Caco-2 (cell line): ENCODE results near the gene SCARF2. TPM values are rescaled to one million over a fixed set of nuclear protein-coding genes. Genes with fewer than 3 reads are reported as not detected.
"Not testable (repeated sequence)": the region's sequence is repeated elsewhere in the genome, so short reads cannot be mapped to it uniquely, and the experiment has no call there.

Source experiments
- BruUV-seq: library from RNA; stranded (reverse); fragments of 400-500 nt; replicated peaks from 2 replicates; lab custom pipeline; 2021; lab: Mats Ljungman, UMichigan
- CTCF ChIA-PET: fragments of 300-600 bp; sonication (Branson Sonifier 250); formaldehyde crosslinking; loops from one replicate; lab custom pipeline; 2022; ENCODE audit warnings: antibody characterized with exemption; lab: Charles Lee
- POLR2A ChIA-PET: fragments of 300-600 bp; sonication (Branson Sonifier 250); formaldehyde crosslinking; loops from one replicate; lab custom pipeline; 2022; ENCODE audit warnings: antibody characterized with exemption; lab: Charles Lee
- DNase-seq, 2 experiments: peaks; one replicate each; pipeline versions ENCODE4 v3.0.0 to v3.0.0-alpha.2; 2020 to 2022
- H3K27me3 ChIP-seq: replicated peaks from 2 replicates; pipeline ENCODE4 v1.6.0; 2011; ENCODE audit warnings: low read length; ENCODE audit not compliant: control insufficient read depth, insufficient read depth
- H3K36me3 ChIP-seq: 2 replicates; pipeline ENCODE4 v1.5.1; 2011; ENCODE audit warnings: low read length; ENCODE audit not compliant: control insufficient read depth, insufficient read depth
- H3K4me1 ChIP-seq: fragments of 250-450 bp; sonication (Bioruptor Pico); 2 replicates; pipeline ENCODE4 v1.5.1; 2020; ENCODE audit warnings: mild to moderate bottlenecking
- H3K4me3 ChIP-seq: 2 replicates; pipeline ENCODE4 v1.5.1; 2011; ENCODE audit warnings: low read depth, mild to moderate bottlenecking, control low read depth, low read length
- H3K9me3 ChIP-seq: fragments of 250-450 bp; sonication (Bioruptor Pico); 2 replicates; pipeline ENCODE4 v1.5.1; 2020; ENCODE audit warnings: mild to moderate bottlenecking, moderate library complexity
- H3K27ac Mint-ChIP-seq: one replicate; pipeline ENCODE4 v1.8.0; 2022; ENCODE audit warnings: mixed read lengths; ENCODE audit not compliant: unreplicated experiment
- H3K27me3 Mint-ChIP-seq: one replicate; pipeline ENCODE4 v1.8.0; 2022; ENCODE audit warnings: mixed read lengths; ENCODE audit not compliant: insufficient read depth, unreplicated experiment
- H3K36me3 Mint-ChIP-seq: one replicate; pipeline ENCODE4 v1.8.0; 2022; ENCODE audit warnings: mild to moderate bottlenecking, mixed read lengths; ENCODE audit not compliant: insufficient read depth, unreplicated experiment
- H3K4me1 Mint-ChIP-seq: one replicate; pipeline ENCODE4 v1.8.0; 2022; ENCODE audit warnings: low read depth, mixed read lengths; ENCODE audit not compliant: unreplicated experiment
- H3K4me3 Mint-ChIP-seq: one replicate; pipeline ENCODE4 v1.8.0; 2022; ENCODE audit warnings: mild to moderate bottlenecking, moderate library complexity, mixed read lengths; ENCODE audit not compliant: unreplicated experiment
- H3K9me3 Mint-ChIP-seq: one replicate; pipeline ENCODE4 v1.8.0; 2022; ENCODE audit warnings: mixed read lengths; ENCODE audit not compliant: unreplicated experiment
- CTCF ChIP-seq, 2 experiments: fragments of 200-600 bp in 1 of 2; IDR thresholded peaks; 1 replicate in 1 of 2; 2 replicates in 1 of 2; pipeline versions ENCODE4 v1.5.1 to v1.8.0; 2011 to 2022; ENCODE audit warnings: antibody characterized with exemption in 1 of 2, control low read depth in 1 of 2, inconsistent platforms in 1 of 2, low read depth in 1 of 2, low read length in 1 of 2, mild to moderate bottlenecking in 1 of 2, moderate library complexity in 1 of 2; ENCODE audit not compliant: insufficient read depth in 1 of 2, severe bottlenecking in 1 of 2, unreplicated experiment in 1 of 2
- intact Hi-C: fragments of 100-400 bp; cut with micrococcal nuclease; formaldehyde crosslinking; loops from one replicate; pipeline ENCODE4 v1.10.0; 2022; ENCODE audit not compliant: unreplicated experiment
- total RNA-seq: library from RNA; stranded (reverse); gene quantifications from 2 replicates; pipeline ENCODE4 v1.2.3, GENCODE V29; 2022

Gene SCARF2
- total RNA-seq, 1 experiment from 2014 or later: 0.73 TPM

- no peak overlapping the region for H3K27ac Mint-ChIP-seq
- CTCF ChIA-PET: interaction anchor here (0.6 to 3.3 kb wide), 32 partner anchors 9 to 1217 kb away, joined by 3 to 94 read pairs (median 5); partner anchors contain the start of genes DGCR6L and ZNF74
- no peaks in the 10 kb centered on the region for H3K4me1 Mint-ChIP-seq
- H3K9me3 Mint-ChIP-seq: no peaks in the 10 kb centered on the region
- no peaks in the 10 kb centered on the region for H3K27me3 Mint-ChIP-seq
- intact Hi-C loops: loop anchor here (1.0 kb wide), 2 partner anchors 38 to 78 kb away; no protein-coding TSS in a partner anchor
- H3K36me3 Mint-ChIP-seq: no peaks in the 10 kb centered on the region
- H3K27me3 ChIP-seq: no peaks in the 10 kb centered on the region
- no peaks in the 10 kb centered on the region for H3K9me3 ChIP-seq
- peak overlapping the region; percentile 41 for H3K4me3 ChIP-seq
- POLR2A ChIA-PET: interaction anchor here (0.6 to 0.7 kb wide), 2 partner anchors 9 to 77 kb away, joined by 8 read pairs; partner anchors contain the start of gene KLHL22
- H3K36me3 ChIP-seq: no peaks in the 10 kb centered on the region
- H3K4me3 Mint-ChIP-seq: peak overlapping the region; percentile 62
- BruUV-seq: no TSS peak
- no peaks in the 10 kb centered on the region for H3K4me1 ChIP-seq
- peak; percentile 76 to 78 for DNase-seq
- TF ChIP-seq CTCF (IDR thresholded peaks at IDR 0.05; ENCODE audit: insufficient read depth in 1 of 2, low read depth in 1 of 2, low read length in 1 of 2, severe bottlenecking in 1 of 2, unreplicated experiment in 1 of 2): peak; percentile 79 to 85
Observed at GRCh38 chr22:20418211-20418788, 19.3 kb downstream of the SCARF2 start.

- POLR2A ChIA-PET, intact Hi-C loops: not testable (repeated sequence)
Observed at GRCh38 chr22:20415699-20416098, 21.9 kb downstream of the SCARF2 start.

GRCh38 chr22:20415241-20415640 lies 22.4 kb downstream of the SCARF2 start:
- H3K36me3 ChIP-seq, CTCF ChIA-PET, intact Hi-C loops, H3K27me3 ChIP-seq, H3K9me3 Mint-ChIP-seq, H3K4me3 ChIP-seq, BruUV-seq, H3K4me1 Mint-ChIP-seq, H3K27me3 Mint-ChIP-seq, H3K4me3 Mint-ChIP-seq, H3K9me3 ChIP-seq, H3K27ac Mint-ChIP-seq, H3K4me1 ChIP-seq, POLR2A ChIA-PET, DNase-seq, H3K36me3 Mint-ChIP-seq: not testable (repeated sequence)

More at GRCh38 chr22:20415699-20416098, 21.9 kb downstream of the SCARF2 start:
- H3K9me3 Mint-ChIP-seq, BruUV-seq, H3K4me3 Mint-ChIP-seq, H3K36me3 Mint-ChIP-seq, H3K36me3 ChIP-seq, DNase-seq, H3K4me3 ChIP-seq, H3K27me3 ChIP-seq, H3K9me3 ChIP-seq, H3K4me1 ChIP-seq, H3K27me3 Mint-ChIP-seq, H3K4me1 Mint-ChIP-seq, CTCF ChIA-PET, H3K27ac Mint-ChIP-seq: not testable (repeated sequence)

GRCh38 chr22:20414450-20414849 lies 23.2 kb downstream of the SCARF2 start:
- Histone ChIP-seq H3K9me3 (no peaks in the 10 kb centered on the region), H3K4me1 (no peaks in the 10 kb centered on the region), H3K27me3 (no peaks in the 10 kb centered on the region), H3K4me3 (no peak overlapping the region), H3K36me3 (no peaks in the 10 kb centered on the region)
- POLR2A ChIA-PET: no interaction called here
- H3K27me3 Mint-ChIP-seq: no peaks in the 10 kb centered on the region
- CTCF ChIA-PET: no interaction called here
- no peaks in the 10 kb centered on the region for H3K4me1 Mint-ChIP-seq
- H3K36me3 Mint-ChIP-seq: no peaks in the 10 kb centered on the region
- TF ChIP-seq CTCF (IDR thresholded peaks at IDR 0.05; ENCODE audit: insufficient read depth in 1 of 2, low read depth in 1 of 2, low read length in 1 of 2, severe bottlenecking in 1 of 2, unreplicated experiment in 1 of 2): no peak
- no peak for DNase-seq
- H3K27ac Mint-ChIP-seq: no peak overlapping the region
- BruUV-seq: no TSS peak
- no peak overlapping the region for H3K4me3 Mint-ChIP-seq
- H3K9me3 Mint-ChIP-seq: no peaks in the 10 kb centered on the region
- intact Hi-C loops: no loop called here
